Stimulated activated CD4-positive, alpha-beta T cell treated with anti-CD3 and anti-CD28 coated beads, Interleukin-2, amount 100 ng/mL, for 48 hours (primary cell): ENCODE data around the gene DEAF1.

Experiments
- DNase-seq, 2 donors: peaks; one replicate each; pipeline ENCODE4 v3.0.0-alpha.2; 2020

DEAF1 gene

DNA sequence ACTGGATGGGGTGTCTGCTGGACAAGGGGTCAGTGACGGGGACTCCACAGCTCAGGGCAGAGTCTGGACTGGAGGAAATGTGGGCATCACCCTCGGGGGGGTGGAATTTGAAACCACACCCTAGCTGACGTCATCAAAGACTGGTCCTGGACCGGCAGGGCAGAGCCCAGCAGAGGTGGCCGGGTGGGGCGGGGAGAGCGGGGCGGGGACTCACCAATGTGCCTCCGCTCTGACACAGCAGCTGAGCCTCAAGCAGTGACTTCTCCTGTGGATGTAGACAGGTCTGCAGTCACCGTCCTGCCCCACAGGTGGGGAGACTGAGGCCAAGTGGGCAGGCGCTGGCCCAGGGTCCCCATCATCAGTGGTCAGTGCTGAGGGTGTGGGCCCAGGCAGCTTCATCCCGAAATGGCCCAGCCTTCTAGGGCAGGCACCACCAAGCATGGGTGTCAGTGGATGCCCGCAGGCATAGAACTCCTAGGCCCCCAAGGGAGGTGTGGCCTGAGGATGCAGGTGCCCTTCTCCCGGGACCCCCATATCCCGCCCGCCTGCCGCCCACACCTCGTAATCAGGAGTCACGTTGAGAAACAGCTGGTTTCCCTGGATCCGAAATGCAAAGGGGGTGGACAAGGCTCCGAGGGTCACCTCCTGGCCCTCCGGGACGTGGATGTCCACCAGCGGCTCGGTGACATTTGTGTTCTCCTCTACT, 70.9 kb downstream of the DEAF1 start:
- no peak for DNase-seq

DNA sequence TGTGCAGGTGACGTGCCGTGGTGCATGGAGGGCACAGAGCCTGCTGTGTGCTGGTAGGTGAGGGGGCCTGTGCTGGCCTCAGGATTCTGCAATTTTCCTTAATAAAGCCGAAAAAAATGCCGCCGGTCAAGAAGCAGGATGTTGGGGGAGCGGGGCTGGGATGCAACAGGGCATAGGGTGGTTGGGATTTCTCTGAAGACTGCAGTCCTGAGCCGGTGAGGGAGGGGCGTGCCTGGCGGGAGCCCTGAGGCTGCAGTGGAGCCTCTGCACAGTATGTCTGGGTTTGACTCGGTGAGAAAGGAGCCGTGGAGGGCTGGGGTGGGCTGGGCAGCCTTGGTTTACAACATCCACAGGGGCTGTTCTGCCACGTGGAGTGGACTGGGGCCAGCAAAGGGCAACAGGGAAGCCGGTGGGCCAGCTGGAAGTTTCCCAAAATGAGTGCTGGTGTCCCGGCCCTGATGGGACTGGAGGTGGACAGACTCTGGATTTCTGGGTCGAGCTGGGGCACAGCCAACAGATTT, 71.6 kb downstream of the DEAF1 start:
- DNase-seq, result no peak

DNA sequence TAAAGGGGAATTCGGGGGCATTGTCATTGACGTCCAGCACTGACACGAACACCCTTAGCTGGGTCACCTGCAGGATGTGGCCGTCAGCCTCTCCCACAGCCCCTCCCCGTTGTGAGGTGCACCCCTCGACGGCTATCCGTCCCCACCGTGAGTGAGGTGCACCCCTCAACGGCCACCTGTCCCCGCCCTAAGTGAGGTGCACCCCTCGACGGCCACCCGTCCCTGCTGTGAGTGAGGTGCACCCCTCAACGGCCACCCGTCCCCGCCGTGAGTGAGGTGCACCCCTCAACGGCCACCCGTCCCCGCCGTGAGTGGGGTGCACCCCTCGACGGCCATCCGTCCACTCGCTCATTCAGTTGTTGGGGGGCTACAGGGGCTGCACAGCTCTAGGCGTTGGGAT, 73.2 kb downstream of the DEAF1 start:
- DNase-seq, result no peak

DNA sequence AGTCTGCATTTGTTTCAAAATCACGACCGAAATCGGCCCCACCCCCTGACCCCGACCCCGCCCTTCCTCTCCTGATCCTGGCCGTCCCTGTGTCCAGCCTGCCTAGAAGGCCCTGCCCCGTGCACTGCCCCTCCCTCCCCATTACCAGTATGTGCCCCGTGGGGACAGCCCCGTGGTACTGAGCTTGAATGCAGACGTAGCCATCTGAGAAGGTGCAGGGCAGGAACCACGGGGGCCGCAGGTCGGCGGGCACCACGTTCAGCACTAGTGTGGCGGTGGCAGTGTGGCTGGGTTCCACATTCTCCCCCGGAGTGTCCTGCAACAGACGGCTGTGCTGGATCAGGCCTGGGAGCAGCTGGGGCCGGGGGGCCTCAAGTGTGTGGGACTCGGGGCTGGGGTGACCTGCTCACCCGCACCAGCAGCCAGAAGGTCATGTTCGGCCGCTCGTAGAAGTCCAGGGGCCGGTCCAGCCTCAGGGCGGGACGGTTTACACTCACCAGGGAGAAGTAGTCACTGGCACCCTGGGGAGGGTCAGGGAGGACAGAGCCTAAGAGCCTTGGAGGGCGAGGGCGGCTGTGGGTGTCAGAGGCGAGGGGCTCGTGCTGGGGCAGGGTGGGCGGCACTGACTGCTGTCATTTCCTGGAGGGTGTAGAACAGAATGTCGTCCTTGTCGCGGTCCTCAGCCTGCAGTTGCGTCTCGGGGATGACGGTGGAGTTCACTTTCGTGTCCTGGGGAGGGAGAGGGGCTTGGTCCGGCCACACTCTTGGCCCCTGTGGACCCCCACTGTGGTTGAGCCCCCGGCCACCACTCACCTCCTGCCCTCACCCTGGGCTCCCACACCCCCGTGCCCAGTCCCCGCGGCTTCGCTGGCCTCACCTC, 73.8 kb downstream of the DEAF1 start:
- DNase-seq, result no peak

DNA sequence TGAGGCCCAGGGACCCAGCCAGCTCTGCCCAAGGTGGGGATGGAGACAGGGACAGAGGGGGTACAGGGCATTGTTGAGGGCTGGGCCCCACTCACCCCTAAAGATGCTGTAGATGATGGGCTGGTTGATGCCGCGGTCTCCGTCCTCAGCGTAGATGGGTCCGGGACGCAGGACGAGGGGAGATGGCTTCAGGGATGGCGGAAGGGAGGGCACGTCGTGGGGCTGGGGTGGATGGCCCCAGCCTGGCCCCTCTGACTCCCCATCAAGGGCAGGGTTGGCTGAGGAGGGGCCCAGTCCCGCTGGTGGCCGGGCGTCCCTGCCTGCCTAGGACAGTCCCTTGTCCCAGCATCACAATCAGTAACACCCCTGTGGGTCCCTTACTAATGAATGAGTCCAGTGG, 74.8 kb downstream of the DEAF1 start:
- DNase-seq, result no peak

DNA sequence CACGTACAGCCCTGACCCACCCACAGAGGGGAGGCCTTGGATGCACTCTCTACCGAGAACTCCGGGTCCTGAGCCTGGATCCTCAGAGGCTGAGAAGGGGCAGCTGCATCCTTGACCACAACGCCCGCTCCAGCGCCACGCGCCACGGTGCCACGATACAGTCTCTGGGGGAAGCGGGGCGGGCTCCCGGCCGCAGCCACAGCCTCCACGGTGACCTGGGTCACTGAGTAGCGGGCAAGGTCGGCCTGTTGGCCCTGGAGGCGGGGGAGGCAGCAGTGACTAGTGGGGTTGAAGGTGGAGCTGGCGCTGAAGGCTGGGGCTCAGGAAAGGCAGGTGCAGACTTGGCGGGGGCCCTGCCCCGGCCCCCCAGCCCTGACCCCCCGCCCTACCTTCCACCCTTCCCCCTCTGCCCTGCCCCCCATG, 75.4 kb downstream of the DEAF1 start:
- DNase-seq, result no peak

DNA sequence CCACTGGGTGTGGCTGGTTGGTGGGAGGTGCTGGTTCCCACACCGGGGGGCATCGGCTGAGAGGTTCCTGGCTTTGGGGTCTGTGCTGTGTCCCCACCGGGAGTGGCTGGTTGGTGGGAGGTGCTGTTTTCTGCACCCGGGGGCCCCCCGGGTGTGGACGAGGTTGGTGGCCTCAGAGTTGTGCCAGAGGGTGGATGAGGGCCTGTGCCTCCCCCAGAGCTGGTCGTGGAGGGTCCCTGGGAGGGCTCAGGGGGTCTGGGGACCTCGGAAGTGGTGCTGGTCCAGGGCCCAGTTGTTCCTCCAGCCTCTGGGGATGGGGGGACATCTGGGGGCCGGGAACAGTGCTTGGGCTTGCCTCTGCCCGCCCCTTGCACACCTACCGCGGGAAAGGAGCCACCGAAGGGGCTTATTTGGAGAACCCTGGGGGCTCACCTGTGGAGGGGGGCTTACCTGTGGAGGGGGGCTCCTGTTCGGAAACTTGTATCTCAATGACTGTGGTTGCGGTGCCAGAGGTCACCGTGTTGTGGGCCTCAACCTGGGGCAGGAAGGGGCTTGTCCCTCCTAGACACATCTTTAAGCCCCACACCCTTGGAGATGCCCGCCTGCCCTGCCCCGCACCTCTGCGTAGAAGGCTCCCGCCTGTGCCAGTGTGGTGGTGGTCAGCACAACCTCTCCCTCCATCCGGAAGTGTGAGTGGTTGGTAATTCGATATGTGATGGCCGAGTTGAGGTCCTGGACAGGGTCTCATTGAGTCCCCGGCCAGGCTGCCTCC, 76.0 kb downstream of the DEAF1 start:
- no peak for DNase-seq

DNA sequence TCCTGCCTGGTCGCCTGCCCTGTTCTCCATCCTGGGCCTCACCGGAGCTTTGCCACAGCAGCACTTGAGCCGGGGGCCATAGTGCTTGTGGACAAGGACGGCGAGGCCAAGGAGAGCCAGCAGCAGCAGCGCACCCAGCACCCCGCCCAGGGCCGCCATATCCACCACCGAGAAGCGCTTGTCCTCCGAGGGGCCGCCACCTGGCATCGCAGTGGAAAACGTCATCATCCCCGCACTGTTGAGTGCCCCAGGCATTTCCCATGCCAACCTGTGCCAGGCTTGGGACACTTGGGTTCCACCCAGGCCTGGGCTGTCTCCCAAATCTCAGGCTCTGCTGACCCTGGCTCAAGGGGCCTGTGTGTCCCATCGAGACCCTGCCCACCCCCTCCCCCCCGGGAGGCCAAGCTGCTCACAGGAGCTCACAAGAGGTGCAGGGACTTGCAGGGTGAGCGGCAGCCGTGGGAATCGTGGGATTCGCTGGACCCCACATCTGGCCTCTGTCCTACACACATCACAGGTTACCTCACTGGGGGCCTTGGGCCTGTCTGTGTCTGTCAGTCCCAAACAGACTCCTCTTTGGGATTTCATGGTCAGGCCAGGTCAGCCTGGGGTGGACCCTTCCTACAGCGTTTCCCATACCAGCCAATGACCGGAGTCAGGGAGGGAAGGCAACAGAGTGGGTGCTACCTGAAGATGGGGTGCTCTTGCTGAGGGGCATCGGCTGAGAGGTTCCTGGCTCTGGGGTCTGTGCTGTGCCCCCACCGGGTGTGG, 76.9 kb downstream of the DEAF1 start:
- DNase-seq, result no peak

DNA sequence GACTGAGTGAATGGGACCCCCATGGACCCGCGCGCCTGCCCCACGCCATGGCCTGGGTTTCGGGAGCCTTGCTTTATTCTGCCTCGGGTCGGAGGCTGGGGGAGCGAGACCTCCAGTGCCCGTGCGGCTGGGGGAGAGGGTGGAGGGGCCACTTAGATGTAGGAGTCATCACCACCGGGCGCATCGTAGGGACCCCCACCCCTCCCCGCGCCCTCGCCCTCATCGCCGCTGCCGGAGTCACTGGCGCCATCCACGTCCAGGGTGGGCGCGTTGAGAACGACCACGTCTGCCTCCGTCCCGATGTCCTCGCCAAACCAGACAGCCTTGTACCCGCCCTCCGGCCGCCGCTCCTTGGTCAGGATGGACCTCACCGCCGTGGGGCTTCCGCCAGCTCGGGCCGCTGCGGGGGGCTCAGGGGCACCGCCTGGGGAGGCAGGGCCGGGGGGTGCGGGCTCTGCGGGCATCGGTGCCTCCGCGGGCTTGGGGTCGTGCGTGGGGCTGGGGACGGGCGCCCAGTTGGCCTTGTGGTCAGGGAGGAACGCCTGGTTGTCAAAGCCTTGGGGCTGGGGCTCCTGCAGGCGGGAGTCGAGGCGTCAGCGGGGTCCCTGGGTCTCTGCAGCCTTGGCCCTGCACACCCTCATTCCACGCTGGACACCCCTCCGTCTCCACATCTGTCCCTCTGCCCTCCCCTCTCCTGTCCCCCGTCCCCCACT, 77.7 kb downstream of the DEAF1 start:
- no peak for DNase-seq

DNA sequence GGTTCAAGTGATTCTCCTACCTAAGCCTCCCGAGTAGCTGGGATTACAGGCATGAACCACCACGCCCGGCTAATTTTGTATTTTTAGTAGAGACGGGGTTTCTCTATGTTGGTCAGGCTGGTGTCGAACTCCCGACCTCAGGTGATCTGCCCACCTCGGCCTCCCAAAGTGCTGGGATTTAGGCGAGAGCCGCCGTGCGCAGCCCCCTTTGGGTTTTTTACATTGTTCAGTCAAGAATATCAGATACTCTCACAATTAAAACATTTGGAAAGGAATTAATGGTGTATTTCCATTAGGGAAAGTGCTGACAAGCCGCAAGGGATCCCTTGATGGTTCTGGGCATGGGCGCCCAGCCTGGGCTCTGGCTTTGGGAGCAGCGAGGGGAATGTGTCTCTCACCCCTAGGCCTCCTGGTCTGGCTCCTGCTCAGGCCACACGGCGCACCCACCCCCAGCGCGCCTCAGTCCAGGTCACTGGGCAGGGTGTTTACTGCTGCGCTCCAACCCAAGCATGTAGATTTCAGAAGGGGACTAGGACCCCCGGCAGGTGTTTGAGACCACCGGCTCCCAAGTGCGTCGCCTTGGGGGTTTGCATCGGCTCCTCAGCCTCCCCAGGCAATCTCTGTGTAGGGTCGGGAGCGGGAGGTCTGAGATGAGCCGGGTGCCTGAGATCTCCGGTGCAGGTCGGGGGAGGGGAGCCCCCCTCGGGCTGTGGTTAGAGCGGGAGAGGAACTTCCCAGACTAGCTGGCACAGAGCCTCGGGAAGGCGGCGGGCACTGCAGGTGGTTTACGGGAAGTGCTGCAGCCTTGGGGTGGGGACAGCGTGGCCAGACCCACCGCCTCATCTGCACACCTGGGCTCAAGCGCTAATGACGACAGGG, 78.5 kb downstream of the DEAF1 start:
- no peak for DNase-seq

DNA sequence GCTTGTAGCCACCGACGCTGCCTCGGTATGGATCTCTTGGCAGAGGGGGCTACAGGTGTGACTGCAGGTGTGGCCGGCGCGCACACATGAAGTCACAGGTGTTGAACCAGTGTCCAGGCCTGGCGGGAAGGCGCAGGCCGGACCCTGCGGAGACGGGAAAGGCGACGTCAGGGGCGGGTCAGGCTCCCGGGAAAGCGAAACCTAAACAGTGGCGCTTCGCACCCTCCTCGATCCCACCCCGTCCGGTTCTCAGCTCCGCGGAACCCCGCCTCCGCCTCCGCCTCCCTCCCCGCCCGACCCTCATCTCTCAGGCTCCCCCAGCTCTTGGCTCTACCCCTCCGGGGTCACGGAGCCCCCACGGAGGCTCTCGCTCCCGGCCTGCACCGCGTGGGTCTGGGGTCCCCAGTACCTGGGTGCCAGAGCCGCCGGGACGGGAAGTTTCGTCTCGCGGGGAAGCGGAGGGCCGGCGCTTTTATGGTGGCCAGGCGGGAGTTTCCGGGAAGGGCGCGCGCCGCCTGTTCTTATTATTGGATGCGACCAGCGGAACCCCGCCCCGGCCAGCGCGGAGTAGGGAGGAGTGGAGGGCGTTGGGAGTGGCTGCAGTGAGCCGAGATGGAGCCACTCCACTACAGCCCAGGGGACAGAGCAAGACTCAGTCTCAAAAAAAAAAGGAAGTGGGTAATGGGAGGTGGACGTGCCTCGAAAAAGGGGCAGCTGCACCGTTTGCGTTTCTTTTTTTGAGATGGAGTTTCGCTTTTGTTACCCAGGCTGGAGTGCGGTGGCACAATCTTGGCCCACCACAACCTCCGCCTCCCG, 79.3 kb downstream of the DEAF1 start, which contains the start of gene IRF7:
IRF7 (minus strand) TSS at position 447 of the 816 bp plus-strand sequence. CDS start 586 bp downstream, outside the sequence.
- DNase-seq, result peak; percentile 78 to 81

DNA sequence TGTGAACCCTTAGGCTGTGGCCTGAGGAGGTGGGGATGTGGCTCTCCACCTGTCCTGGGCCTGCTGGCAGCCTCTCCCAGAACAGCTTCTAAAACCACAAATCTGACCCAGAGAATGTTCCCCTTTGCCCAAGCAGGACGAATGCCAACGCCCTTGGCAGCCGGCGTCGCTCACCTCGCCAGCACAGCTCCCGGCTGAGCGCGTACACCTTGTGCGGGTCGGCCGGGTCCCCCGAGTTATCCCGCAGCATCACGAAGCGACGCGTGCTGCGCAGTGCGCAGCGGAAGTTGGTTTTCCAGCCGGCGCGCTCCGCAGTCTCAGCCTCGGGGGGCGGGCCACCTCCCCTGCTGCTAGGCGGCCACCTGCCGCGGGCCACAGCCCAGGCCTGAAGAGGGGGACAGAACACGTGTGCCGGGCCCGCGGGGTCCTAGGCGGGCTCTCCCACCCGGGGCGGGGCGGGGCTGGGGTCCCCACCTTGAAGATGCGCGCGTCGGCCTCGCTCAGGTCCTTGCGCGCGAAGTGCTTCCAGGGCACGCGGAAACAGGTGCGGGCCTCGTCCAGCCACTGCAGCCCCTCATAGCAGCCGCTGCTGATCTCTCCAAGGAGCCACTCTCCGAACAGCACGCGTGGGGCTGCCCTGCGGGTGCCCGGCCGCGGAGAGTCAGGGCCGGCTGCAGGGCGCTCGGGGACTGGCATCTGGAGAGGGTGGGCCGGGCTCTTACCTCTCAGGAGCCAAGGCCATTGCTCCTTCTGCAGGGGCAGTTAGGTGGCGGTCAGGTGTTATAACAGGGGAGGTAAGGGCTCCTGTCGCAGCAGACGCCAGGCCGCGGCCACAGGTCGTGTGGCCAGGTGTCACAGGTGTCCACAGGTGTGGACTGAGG, 80.2 kb downstream of the DEAF1 start:
- DNase-seq, result no peak

DNA sequence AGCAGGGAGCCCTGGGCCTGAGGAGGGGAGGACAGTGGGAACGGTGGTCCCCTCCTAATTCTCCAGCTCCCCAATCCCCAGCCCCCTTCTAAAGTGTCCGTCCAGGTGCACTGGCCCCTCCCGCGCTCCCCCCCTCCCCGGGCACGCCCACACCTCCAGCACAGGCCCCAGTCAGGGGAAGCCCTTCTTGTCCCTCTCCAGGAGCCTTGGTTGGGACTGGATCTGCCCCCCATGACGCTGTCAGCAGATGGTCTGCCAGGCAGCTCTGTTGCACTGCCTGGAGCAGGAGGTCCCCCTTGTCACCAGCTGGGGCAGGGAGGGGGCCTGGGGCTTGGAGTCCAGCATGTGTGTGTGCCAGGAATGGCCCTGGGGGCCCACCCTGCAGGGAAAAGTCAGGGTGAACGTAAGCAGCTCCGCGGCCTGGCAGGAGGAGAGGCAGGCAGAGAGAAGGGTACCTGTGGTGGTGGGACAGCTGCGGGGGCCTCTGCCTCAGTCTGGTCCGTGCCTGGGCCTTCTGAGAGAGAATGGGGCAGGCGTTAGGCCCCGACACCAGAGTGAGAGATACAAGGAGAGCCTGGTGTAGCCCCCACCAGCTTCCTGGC, 80.9 kb downstream of the DEAF1 start:
- no peak for DNase-seq

DNA sequence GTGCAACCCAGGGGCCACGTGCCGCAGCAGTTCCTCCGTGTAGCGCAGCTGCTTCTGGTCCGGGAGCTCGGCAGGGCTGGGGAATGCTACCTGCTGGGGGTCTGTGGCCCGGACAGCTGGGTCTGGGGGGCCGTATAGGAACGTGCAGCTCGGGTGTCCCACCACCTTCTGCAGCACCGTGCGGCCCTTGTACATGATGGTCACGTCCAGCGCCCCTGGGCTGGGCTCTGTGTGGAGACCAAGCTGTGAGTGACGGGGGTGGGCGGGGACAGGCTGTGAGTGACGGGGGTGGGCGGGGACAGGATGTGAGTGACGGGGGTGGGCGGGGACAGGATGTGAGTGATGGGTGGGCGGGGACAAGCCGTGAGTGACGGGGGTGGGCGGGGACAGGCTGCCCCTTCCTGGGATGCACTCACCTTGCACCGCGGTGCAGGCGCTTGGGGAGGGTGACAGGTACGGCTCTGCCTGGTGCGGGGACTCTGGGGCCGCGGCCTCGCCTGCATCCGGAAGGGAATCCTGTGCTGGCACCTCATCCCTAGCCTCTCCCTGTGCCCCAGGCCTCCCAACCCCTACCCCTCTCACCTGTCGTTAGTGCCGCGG, 81.6 kb downstream of the DEAF1 start:
- peak; percentile 70 to 80 for DNase-seq

DNA sequence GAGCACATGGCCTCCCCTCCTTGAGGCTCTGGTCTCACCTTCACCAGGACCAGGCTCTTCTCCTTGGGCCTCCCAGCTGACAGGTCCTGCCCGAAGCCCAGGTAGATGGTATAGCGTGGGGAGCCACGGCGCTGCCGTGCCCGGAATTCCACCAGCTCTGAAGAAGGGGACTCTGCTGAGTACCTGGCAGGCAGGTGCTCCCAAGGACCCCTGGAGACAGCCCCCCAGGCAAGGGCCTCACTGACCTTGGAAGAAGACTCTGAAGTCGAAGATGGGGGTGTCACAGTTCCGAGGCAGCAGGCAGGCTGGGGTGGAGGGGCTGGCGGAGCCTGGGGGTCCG, 82.1 kb downstream of the DEAF1 start:
- DNase-seq, result no peak

DNA sequence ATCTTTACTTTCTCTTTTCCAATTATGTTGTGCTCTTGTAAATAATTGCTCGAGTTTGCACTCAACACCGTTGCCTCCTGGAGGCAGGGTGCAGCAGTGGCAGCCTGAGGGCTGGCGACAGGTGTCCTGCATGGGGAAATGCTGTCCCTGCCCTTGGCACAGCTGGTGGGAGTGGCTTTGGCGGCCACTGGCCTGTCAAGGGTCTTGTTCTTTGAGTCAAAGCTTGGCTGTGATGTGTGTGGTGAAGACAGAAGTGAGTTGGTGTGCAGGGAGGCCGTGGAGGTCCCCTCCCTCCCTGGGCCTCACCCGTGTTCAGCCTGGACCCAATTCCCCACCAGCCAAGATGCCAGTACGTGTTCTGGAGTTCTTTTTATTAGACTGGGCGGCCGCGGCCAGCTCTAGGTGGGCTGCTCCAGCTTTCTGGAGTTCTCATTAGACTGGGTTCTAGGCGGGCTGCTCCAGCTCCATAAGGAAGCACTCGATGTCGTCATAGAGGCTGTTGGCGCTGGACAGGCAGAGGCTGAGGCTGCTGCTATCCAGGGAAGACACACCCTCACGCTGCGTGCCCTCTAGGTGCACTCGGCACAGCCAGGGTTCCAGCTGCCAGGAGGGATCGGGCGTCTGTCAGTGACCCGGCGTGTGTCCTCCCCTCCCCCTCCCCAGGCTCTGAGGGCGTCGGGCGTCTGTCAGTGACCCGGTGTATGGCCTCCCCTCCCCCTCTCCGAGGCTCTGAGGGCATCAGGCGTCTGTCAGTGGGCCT, 82.6 kb downstream of the DEAF1 start:
- no peak for DNase-seq
